ENCODE results near the gene SUN2. TPM values are rescaled to one million over a fixed set of nuclear protein-coding genes. Genes with fewer than 3 reads are reported as not detected.

The SUN2 gene
- total and polyA plus RNA-seq, 2 of the 13 experiments (the other 11 are each of a cell fraction or from before 2014, with no cell fraction given), result 45.6 to 56.6 TPM

DNA sequence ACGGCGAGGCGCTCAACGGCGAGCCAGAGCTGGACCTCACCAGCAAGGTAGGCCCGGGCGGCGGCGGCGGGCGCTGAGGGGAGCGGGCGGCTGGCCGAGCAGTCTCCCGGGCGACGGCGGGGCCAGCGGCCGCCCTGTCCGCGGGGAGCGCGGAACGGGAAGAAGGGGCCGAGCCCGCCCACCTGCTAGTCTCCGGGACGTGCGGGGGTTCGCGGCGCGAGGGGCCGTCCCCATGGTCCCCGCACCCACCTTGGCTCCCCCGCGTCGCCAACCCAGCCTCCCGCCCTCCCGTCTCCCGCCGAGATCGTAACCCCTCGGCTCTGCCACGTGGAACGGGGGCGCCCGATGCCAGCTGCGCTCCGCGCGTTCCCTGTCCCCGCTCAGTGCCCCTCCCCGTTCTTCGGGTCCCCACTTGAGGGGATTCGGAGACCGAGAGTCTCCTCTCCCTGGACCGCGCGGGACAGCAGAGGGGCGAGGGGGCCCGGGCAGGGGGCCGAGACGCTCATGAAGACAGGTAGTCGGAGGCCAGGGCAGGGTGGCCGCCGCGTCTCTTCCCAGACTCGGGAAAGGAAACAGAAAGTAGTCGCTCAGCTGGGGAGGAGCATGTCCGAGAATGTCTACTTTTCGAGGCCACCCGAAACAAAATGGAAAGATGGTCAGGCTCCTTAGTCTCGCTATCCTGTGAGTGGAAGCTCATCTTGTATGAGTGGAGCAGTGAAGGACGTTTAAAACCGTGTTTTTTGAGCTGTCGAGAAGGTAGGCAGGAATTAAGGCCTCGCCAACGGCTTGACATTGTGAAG lies 49.5 kb downstream of the SUN2 start (continued):
- TF ChIP-seq ZNF687 (CRISPR knock-in tag; IDR thresholded peaks at IDR 0.05), result peak; percentile 73
- no peak for TF ChIP-seq ATF1 (CRISPR knock-in tag; IDR thresholded peaks at IDR 0.05)
- TF ChIP-seq, protein P1, sequence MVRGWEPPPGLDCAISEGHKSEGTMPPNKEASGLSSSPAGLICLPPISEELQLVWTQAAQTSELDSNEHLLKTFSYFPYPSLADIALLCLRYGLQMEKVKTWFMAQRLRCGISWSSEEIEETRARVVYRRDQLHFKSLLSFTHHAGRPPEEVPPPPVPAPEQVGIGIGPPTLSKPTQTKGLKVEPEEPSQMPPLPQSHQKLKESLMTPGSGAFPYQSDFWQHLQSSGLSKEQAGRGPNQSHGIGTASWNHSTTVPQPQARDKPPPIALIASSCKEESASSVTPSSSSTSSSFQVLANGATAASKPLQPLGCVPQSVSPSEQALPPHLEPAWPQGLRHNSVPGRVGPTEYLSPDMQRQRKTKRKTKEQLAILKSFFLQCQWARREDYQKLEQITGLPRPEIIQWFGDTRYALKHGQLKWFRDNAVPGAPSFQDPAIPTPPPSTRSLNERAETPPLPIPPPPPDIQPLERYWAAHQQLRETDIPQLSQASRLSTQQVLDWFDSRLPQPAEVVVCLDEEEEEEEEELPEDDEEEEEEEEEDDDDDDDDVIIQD (CRISPR knock-in tag; IDR thresholded peaks at IDR 0.05; ENCODE audit: low read depth), result no peak
- 0 out of 2 replicates have a peak, but pooled peaks have one; percentile 10 for TF ChIP-seq RAD21 (CRISPR knock-in tag; IDR thresholded peaks at IDR 0.05)
- no peak for TF ChIP-seq SNAPC2 (CRISPR knock-in tag; IDR thresholded peaks at IDR 0.05)
- TF ChIP-seq GFI1 (CRISPR knock-in tag; IDR thresholded peaks at IDR 0.05; ENCODE audit: borderline replicate concordance), result no peak; the same call in 1 of the 2 replicates
- no peak for TF ChIP-seq BRCA1 (CRISPR knock-in tag; IDR thresholded peaks at IDR 0.05)
- TF ChIP-seq CENPX (CRISPR knock-in tag; IDR thresholded peaks at IDR 0.05), result no peak
- TF ChIP-seq DNMT1 (CRISPR knock-in tag; IDR thresholded peaks at IDR 0.05), result no peak
- no peak for TF ChIP-seq TRIM24 (CRISPR knock-in tag; IDR thresholded peaks at IDR 0.05)
- TF ChIP-seq IRX3 (CRISPR knock-in tag; IDR thresholded peaks at IDR 0.05; ENCODE audit: borderline replicate concordance, low read depth), result no peak
- TF ChIP-seq ZNF766 (CRISPR knock-in tag; IDR thresholded peaks at IDR 0.05; ENCODE audit: borderline replicate concordance), result 0 out of 2 replicates have a peak, but pooled peaks have one; percentile 28
- no peak for TF ChIP-seq CREB3 (CRISPR knock-in tag; IDR thresholded peaks at IDR 0.05)
- no peak for TF ChIP-seq POLR2G (IDR thresholded peaks at IDR 0.05; ENCODE audit: low read depth, low read length)
- TF ChIP-seq, protein P2, sequence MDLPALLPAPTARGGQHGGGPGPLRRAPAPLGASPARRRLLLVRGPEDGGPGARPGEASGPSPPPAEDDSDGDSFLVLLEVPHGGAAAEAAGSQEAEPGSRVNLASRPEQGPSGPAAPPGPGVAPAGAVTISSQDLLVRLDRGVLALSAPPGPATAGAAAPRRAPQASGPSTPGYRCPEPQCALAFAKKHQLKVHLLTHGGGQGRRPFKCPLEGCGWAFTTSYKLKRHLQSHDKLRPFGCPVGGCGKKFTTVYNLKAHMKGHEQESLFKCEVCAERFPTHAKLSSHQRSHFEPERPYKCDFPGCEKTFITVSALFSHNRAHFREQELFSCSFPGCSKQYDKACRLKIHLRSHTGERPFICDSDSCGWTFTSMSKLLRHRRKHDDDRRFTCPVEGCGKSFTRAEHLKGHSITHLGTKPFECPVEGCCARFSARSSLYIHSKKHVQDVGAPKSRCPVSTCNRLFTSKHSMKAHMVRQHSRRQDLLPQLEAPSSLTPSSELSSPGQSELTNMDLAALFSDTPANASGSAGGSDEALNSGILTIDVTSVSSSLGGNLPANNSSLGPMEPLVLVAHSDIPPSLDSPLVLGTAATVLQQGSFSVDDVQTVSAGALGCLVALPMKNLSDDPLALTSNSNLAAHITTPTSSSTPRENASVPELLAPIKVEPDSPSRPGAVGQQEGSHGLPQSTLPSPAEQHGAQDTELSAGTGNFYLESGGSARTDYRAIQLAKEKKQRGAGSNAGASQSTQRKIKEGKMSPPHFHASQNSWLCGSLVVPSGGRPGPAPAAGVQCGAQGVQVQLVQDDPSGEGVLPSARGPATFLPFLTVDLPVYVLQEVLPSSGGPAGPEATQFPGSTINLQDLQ (CRISPR knock-in tag; IDR thresholded peaks at IDR 0.05), result no peak
- TF ChIP-seq, protein P3, sequence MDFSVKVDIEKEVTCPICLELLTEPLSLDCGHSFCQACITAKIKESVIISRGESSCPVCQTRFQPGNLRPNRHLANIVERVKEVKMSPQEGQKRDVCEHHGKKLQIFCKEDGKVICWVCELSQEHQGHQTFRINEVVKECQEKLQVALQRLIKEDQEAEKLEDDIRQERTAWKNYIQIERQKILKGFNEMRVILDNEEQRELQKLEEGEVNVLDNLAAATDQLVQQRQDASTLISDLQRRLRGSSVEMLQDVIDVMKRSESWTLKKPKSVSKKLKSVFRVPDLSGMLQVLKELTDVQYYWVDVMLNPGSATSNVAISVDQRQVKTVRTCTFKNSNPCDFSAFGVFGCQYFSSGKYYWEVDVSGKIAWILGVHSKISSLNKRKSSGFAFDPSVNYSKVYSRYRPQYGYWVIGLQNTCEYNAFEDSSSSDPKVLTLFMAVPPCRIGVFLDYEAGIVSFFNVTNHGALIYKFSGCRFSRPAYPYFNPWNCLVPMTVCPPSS (IDR thresholded peaks at IDR 0.05), result no peak
- peak; percentile 8; the same call in 1 of the 2 replicates for TF ChIP-seq HOXA3 (CRISPR knock-in tag; IDR thresholded peaks at IDR 0.05)
- peak; percentile 70; the same call in 1 of the 2 replicates for TF ChIP-seq ZNF616 (CRISPR knock-in tag; IDR thresholded peaks at IDR 0.05; ENCODE audit: low read depth)
- TF ChIP-seq KLF11 (CRISPR knock-in tag; IDR thresholded peaks at IDR 0.05), result no peak

Measured in HepG2 (cell line).